OCI-LY1 (cell line): Measurements from ENCODE around the gene DNAL4.

Source experiments
- EZH2 ChIP-seq: fragments of 200-600 bp; sonication (generic), shearing (Covaris generic); IDR thresholded peaks from 2 replicates; pipeline ENCODE4 v1.8.0; 2017; ENCODE audit warnings: borderline replicate concordance, mixed run types, mild to moderate bottlenecking, antibody characterized with exemption, low read length, moderate library complexity, mixed read lengths
- TF ChIP-seq, protein P1 (sequence below): fragments of 200-600 bp; sonication (generic), shearing (Covaris generic); IDR thresholded peaks from 2 replicates; pipeline ENCODE4 v1.5.1; 2017; ENCODE audit warnings: mild to moderate bottlenecking, antibody characterized with exemption, low read length, moderate library complexity, mixed read lengths

DNA sequence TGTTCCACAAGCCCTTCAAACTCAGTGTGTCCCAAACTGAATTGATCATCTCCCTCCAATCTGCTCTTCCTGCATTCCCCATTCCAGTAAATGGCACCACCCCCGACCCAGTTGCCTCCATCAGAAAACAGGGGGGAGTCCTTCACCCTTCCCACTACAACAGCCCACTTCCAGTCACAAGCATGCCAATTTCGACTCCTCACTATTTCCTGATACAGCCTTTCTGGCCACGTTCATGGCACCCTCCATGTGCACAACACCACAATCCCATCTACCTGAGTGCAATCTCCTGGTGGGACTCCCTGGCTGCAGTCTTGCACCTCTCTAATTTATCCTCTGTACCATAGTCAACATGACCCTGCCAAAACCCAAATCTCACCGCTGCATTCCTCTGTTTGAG is 1.6 kb upstream of the DNAL4 start:
- TF ChIP-seq, protein P1, sequence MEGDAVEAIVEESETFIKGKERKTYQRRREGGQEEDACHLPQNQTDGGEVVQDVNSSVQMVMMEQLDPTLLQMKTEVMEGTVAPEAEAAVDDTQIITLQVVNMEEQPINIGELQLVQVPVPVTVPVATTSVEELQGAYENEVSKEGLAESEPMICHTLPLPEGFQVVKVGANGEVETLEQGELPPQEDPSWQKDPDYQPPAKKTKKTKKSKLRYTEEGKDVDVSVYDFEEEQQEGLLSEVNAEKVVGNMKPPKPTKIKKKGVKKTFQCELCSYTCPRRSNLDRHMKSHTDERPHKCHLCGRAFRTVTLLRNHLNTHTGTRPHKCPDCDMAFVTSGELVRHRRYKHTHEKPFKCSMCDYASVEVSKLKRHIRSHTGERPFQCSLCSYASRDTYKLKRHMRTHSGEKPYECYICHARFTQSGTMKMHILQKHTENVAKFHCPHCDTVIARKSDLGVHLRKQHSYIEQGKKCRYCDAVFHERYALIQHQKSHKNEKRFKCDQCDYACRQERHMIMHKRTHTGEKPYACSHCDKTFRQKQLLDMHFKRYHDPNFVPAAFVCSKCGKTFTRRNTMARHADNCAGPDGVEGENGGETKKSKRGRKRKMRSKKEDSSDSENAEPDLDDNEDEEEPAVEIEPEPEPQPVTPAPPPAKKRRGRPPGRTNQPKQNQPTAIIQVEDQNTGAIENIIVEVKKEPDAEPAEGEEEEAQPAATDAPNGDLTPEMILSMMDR, result no peak
- no peak for TF ChIP-seq EZH2
